Measurements from ENCODE around the gene DNAH7. TPM values are rescaled to one million over a fixed set of nuclear protein-coding genes. Genes with fewer than 3 reads are reported as not detected.
A peak's percentile ranks its signal among the peaks of the same experiment; 100 is the strongest.

Gene DNAH7
- polyA plus RNA-seq, 4 donors, result under 0.01 to 1.1 (median 0.10) TPM; not detected in 1

DNA sequence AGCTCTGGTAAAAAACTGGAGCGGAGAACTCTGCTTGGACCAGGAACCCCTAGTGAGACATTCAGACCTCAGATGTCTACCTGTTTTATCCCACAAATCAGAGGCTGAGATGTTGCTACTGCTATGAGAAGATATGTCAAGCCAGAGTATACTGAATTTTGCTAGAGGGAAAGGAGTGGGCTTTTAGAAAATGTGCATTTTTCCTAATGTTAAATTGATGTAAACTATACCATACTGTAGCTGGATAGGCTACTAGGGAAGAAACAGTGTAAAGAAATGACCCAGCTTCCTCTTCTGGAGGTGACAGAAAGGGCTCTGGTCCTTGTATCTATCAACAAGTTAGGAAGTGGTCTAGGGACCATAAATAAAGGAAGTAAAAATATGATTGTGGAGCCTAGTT lies 346.6 kb downstream of the DNAH7 start:
- Histone ChIP-seq H3K27me3 (ENCODE audit: control insufficient read depth in 3 of 3, insufficient read depth in 3 of 3, low read length in 3 of 3) (no peaks in the 10 kb centered on the region), H3K36me3 (ENCODE audit: control insufficient read depth in 3 of 3, insufficient read depth in 2 of 3, low read depth in 1 of 3, low read length in 3 of 3) (peaks cover 0 to 6% (median 0%) of the 10 kb centered on the region in 3 donors), H3K27ac (ENCODE audit: low read depth in 1 of 3, low read length in 2 of 3) (no peak overlapping the region), H3K4me3 (ENCODE audit: low read depth in 1 of 3, low read length in 3 of 3) (no peak overlapping the region), H3K9me3 (ENCODE audit: control insufficient read depth in 2 of 2, insufficient read depth in 1 of 2, low read depth in 1 of 2, low read length in 1 of 2) (no peaks in the 10 kb centered on the region), H3K4me1 (ENCODE audit: control insufficient read depth in 3 of 3, insufficient read depth in 2 of 3, low read depth in 1 of 3, low read length in 2 of 3) (no peaks in the 10 kb centered on the region)
- 98 to 100% (median 100%) methylated on average over 1 of the region's 1 CpG for WGBS, 3 donors
- FAIRE-seq (no peak), DNase-seq (no peak)

DNA sequence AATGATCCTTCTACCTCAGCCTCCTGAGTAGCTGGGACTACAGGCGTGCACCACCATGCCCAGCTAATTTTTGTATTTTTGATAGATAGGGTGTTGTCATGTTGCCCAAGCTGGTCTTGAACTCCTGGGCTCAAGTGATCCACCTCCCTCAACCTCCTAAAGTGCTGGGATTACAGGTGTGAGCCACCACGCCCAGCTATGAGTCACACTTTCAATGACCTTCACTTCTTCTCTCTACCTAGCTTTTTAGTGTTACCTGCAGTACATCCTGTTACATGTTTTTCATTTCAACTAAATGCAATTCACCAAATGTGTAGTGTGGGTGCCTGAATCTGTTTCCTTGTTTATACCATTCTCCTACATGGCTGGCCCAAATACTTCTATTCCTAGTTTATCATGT lies 347.6 kb downstream of the DNAH7 start:
- Histone ChIP-seq H3K9me3 (ENCODE audit: control insufficient read depth in 2 of 2, insufficient read depth in 1 of 2, low read depth in 1 of 2, low read length in 1 of 2) (no peaks in the 10 kb centered on the region), H3K27me3 (ENCODE audit: control insufficient read depth in 3 of 3, insufficient read depth in 3 of 3, low read length in 3 of 3) (no peaks in the 10 kb centered on the region), H3K36me3 (ENCODE audit: control insufficient read depth in 3 of 3, insufficient read depth in 2 of 3, low read depth in 1 of 3, low read length in 3 of 3) (peaks cover 3 to 9% (median 3%) of the 10 kb centered on the region in 3 donors), H3K4me1 (ENCODE audit: control insufficient read depth in 3 of 3, insufficient read depth in 2 of 3, low read depth in 1 of 3, low read length in 2 of 3) (no peaks in the 10 kb centered on the region), H3K4me3 (ENCODE audit: low read depth in 1 of 3, low read length in 3 of 3) (no peak overlapping the region), H3K27ac (ENCODE audit: low read depth in 1 of 3, low read length in 2 of 3) (no peak overlapping the region)
- no peak for FAIRE-seq
- peak in 1 of 2 donors; percentile 37 for DNase-seq
- WGBS, 3 donors, result 89 to 96% (median 91%) methylated on average over 2 of the region's 2 CpGs

DNA sequence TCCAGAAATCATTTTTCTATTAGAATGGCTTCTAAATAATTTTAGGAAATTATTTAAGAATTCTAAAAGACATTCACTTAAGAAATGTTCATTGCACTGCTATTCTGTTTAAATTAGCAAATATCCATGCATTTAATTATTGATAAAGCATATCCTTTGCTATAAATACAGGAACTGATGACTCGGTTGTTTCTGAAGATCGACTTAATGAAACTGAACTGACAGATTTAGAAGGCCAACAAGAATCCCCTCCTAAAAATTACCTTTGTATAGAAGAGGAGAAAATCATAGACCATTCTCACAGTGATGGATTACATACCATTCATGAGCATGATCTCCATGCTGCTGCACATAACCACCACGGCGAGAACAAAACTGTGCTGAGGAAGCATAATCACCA lies 352.2 kb downstream of the DNAH7 start:
- Histone ChIP-seq H3K36me3 (ENCODE audit: control insufficient read depth in 3 of 3, insufficient read depth in 2 of 3, low read depth in 1 of 3, low read length in 3 of 3) (peaks cover 3 to 13% (median 3%) of the 10 kb centered on the region in 3 donors), H3K9me3 (ENCODE audit: control insufficient read depth in 2 of 2, insufficient read depth in 1 of 2, low read depth in 1 of 2, low read length in 1 of 2) (no peaks in the 10 kb centered on the region), H3K27ac (ENCODE audit: low read depth in 1 of 3, low read length in 2 of 3) (no peak overlapping the region), H3K27me3 (ENCODE audit: control insufficient read depth in 3 of 3, insufficient read depth in 3 of 3, low read length in 3 of 3) (no peaks in the 10 kb centered on the region), H3K4me1 (ENCODE audit: control insufficient read depth in 3 of 3, insufficient read depth in 2 of 3, low read depth in 1 of 3, low read length in 2 of 3) (no peaks in the 10 kb centered on the region), H3K4me3 (ENCODE audit: low read depth in 1 of 3, low read length in 3 of 3) (no peak overlapping the region)
- 97 to 100% (median 98%) methylated on average over 4 of the region's 4 CpGs for WGBS, 3 donors
- DNase-seq, result no peak
- FAIRE-seq, result no peak

DNA sequence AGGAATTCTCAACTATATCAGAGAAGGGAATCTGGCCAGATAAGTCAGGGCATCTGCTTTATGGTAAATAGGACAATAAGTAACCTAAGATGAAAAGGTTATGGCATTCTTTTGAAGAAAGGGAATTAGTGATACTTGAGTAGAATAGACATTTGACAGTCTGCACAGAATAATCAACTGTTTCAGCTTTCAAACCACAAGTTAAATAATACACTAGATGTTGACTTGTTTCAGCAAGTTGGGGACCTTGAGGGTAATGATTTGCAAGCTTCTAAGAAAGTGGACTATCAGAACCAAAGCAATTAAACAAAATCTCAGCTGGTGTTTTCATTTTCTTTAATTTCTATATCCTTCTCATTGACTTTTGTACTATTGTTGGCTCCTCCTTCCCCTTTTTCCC lies 357.2 kb downstream of the DNAH7 start:
- Histone ChIP-seq H3K9me3 (ENCODE audit: control insufficient read depth in 2 of 2, insufficient read depth in 1 of 2, low read depth in 1 of 2, low read length in 1 of 2) (no peaks in the 10 kb centered on the region), H3K27me3 (ENCODE audit: control insufficient read depth in 3 of 3, insufficient read depth in 3 of 3, low read length in 3 of 3) (no peaks in the 10 kb centered on the region), H3K4me3 (ENCODE audit: low read depth in 1 of 3, low read length in 3 of 3) (no peak overlapping the region), H3K4me1 (ENCODE audit: control insufficient read depth in 3 of 3, insufficient read depth in 2 of 3, low read depth in 1 of 3, low read length in 2 of 3) (no peaks in the 10 kb centered on the region), H3K36me3 (ENCODE audit: control insufficient read depth in 3 of 3, insufficient read depth in 2 of 3, low read depth in 1 of 3, low read length in 3 of 3) (peaks cover 0 to 12% (median 0%) of the 10 kb centered on the region in 3 donors), H3K27ac (ENCODE audit: low read depth in 1 of 3, low read length in 2 of 3) (no peak overlapping the region)
- FAIRE-seq (no peak), DNase-seq (no peak)

DNA sequence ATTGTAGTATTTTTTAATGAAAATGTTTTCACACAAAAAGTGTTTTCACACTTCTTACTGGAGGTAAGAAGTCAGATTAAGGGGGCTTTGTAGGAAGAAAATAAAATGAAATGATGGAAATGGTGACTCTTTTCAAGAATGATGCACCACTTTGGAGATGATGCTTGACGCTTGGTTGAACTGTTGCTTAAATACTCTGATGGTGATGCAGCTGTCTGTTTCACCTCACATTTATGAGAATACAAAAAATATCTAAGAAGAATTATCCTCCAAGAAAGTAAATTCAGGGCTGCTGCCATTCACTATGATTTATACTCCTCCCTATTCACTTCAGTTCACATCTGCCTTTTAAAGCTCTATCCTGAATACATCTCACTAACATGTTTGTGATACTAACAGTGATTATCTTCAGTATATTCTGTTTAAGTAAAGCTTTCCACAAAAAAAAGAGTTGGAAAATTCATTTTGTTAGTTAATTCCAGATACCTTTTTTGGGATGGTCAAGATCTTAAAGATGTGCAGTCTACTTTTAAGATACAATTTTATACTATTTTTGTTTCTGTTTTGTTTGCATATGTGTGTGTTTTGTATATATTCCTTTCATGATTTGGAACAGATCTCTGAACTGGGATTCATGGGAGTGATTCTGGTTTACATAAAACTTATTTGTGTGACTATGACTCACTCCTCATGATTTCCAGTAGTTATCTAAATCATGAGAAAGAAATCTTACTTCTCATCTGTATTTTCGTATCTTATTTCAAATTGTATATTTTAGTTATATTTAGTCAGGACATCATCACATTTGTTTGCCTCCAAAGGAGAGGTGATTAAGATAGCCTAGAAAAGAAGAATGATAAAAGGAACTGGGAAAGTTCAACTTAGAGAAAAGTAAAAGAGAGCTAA lies 358.5 kb downstream of the DNAH7 start:
- no peak overlapping the region for H3K27ac ChIP-seq (ENCODE audit: low read depth in 1 of 3, low read length in 2 of 3)
- DNase-seq, result no peak
- no peaks in the 10 kb centered on the region for H3K27me3 ChIP-seq (ENCODE audit: control insufficient read depth in 3 of 3, insufficient read depth in 3 of 3, low read length in 3 of 3)
- H3K4me1 ChIP-seq (ENCODE audit: control insufficient read depth in 3 of 3, insufficient read depth in 2 of 3, low read depth in 1 of 3, low read length in 2 of 3), result no peaks in the 10 kb centered on the region
- WGBS, 3 donors, result 86 to 96% (median 88%) methylated on average over 2 of the region's 2 CpGs
- H3K9me3 ChIP-seq (ENCODE audit: control insufficient read depth in 2 of 2, insufficient read depth in 1 of 2, low read depth in 1 of 2, low read length in 1 of 2), result no peaks in the 10 kb centered on the region
- no peak overlapping the region for H3K4me3 ChIP-seq (ENCODE audit: low read depth in 1 of 3, low read length in 3 of 3)
- peak; percentile 19 for FAIRE-seq
- peaks cover 0 to 10% (median 0%) of the 10 kb centered on the region in 3 donors for H3K36me3 ChIP-seq (ENCODE audit: control insufficient read depth in 3 of 3, insufficient read depth in 2 of 3, low read depth in 1 of 3, low read length in 3 of 3)

DNA sequence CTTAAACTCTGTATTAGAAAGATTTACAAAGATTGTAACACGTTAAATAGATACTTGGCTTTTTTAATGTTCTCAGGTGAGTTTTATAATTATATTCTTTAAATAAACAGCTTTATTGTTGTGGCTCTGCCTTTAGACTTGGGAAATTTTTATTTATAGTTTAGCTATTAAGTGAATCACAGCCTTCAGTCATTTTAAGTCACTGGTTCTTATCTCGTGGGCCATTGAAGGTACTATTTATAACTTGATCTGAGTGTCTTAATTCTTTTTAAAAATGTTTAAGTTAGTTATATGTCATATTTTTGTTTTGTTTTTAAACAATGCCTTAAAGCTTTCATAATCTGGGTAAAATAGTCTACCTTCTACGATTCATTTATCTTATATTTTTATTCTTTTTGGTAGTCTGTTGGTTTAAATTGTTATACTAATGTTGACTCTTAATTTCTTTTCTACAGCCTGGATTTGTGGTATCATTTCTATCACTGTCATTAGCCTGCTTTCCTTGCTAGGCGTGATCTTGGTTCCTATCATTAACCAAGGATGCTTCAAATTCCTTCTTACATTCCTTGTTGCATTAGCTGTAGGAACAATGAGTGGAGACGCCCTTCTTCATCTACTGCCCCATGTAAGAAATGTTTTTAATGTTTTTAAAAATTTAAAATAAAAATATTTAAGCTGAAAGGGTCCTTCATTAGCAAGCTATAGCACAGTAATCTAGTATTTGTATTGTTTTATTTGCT lies 362.3 kb downstream of the DNAH7 start:
- no peak overlapping the region for H3K27ac ChIP-seq (ENCODE audit: low read depth in 1 of 3, low read length in 2 of 3)
- DNase-seq, result no peak
- H3K4me1 ChIP-seq (ENCODE audit: control insufficient read depth in 3 of 3, insufficient read depth in 2 of 3, low read depth in 1 of 3, low read length in 2 of 3), result no peaks in the 10 kb centered on the region
- peak; percentile 10 for FAIRE-seq
- no peak overlapping the region for H3K4me3 ChIP-seq (ENCODE audit: low read depth in 1 of 3, low read length in 3 of 3)
- no peaks in the 10 kb centered on the region for H3K9me3 ChIP-seq (ENCODE audit: control insufficient read depth in 2 of 2, insufficient read depth in 1 of 2, low read depth in 1 of 2, low read length in 1 of 2)
- 81 to 84% (median 82%) methylated on average over 5 of the region's 5 CpGs for WGBS, 3 donors
- H3K36me3 ChIP-seq (ENCODE audit: control insufficient read depth in 3 of 3, insufficient read depth in 2 of 3, low read depth in 1 of 3, low read length in 3 of 3), result peaks cover 0 to 7% (median 0%) of the 10 kb centered on the region in 3 donors
- no peaks in the 10 kb centered on the region for H3K27me3 ChIP-seq (ENCODE audit: control insufficient read depth in 3 of 3, insufficient read depth in 3 of 3, low read length in 3 of 3)

DNA sequence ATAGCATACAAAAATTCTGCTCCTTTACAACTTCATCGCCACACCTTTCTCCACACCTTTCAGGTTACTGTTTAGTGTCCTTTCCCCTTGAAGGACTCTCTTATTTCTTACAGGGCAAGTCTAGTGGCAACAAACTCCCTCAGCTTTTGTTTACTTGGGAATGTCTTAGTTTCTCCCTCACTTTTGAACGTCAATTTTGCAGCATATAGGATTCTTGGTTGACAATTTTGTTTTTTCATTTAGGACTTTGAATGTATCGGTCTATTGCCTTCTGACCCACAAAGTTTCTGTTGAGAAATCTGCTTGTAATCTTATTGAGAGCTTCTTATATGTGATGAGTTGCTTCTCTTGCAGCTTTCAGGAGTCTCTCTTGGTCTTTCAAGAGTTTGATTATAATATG lies 368.2 kb downstream of the DNAH7 start:
- Histone ChIP-seq H3K9me3 (ENCODE audit: control insufficient read depth in 2 of 2, insufficient read depth in 1 of 2, low read depth in 1 of 2, low read length in 1 of 2) (peaks cover 0 to 3% of the 10 kb centered on the region in 2 donors), H3K36me3 (ENCODE audit: control insufficient read depth in 3 of 3, insufficient read depth in 2 of 3, low read depth in 1 of 3, low read length in 3 of 3) (peaks cover 0 to 3% (median 0%) of the 10 kb centered on the region in 3 donors), H3K27me3 (ENCODE audit: control insufficient read depth in 3 of 3, insufficient read depth in 3 of 3, low read length in 3 of 3) (no peaks in the 10 kb centered on the region), H3K27ac (ENCODE audit: low read depth in 1 of 3, low read length in 2 of 3) (no peak overlapping the region), H3K4me3 (ENCODE audit: low read depth in 1 of 3, low read length in 3 of 3) (no peak overlapping the region), H3K4me1 (ENCODE audit: control insufficient read depth in 3 of 3, insufficient read depth in 2 of 3, low read depth in 1 of 3, low read length in 2 of 3) (no peaks in the 10 kb centered on the region)
- DNase-seq (no peak), FAIRE-seq (no peak)
- WGBS, 3 donors, result 65 to 89% (median 85%) methylated on average over 3 of the region's 3 CpGs

DNA sequence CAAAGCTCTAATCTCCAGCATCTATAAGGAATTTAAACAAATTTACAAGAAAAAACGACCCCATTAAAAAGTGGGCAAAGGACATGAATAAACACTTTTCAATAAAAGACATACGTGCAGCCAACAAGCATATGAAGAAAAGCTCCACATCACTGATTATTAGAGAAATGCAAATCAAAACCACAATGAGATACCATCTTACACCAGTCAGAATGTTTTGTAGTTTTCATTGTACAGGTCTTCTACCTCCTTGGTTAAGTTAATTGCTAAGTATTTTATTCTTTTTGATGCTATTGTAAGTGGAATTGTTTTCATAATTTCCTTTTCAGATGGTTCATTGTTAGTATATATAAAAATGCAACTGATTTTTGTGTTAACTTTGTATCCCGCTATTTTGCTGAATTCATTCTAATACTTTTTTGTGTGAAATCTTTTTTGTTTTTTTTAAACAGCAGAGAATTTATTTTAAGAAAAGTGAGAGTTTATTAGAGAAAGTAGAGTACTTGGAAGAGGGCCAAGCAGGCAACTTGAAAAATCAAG lies 370.9 kb downstream of the DNAH7 start:
- H3K4me1 ChIP-seq (ENCODE audit: control insufficient read depth in 3 of 3, insufficient read depth in 2 of 3, low read depth in 1 of 3, low read length in 2 of 3), result no peaks in the 10 kb centered on the region
- peaks cover 0 to 11% (median 0%) of the 10 kb centered on the region in 3 donors for H3K36me3 ChIP-seq (ENCODE audit: control insufficient read depth in 3 of 3, insufficient read depth in 2 of 3, low read depth in 1 of 3, low read length in 3 of 3)
- H3K4me3 ChIP-seq (ENCODE audit: low read depth in 1 of 3, low read length in 3 of 3), result no peak overlapping the region
- no peak for DNase-seq
- H3K27ac ChIP-seq (ENCODE audit: low read depth in 1 of 3, low read length in 2 of 3), result no peak overlapping the region
- peaks cover 0 to 13% of the 10 kb centered on the region in 2 donors for H3K9me3 ChIP-seq (ENCODE audit: control insufficient read depth in 2 of 2, insufficient read depth in 1 of 2, low read depth in 1 of 2, low read length in 1 of 2)
- WGBS, 3 donors, result 75 to 93% (median 90%) methylated on average over 3 of the region's 3 CpGs
- FAIRE-seq, result no peak
- H3K27me3 ChIP-seq (ENCODE audit: control insufficient read depth in 3 of 3, insufficient read depth in 3 of 3, low read length in 3 of 3), result no peaks in the 10 kb centered on the region

All from small intestine (tissue), 7 donors.